Spleen (tissue), 7 donors: ENCODE results near the gene TRAM2.

ENCODE experiments used
- POLR2AphosphoS5 ChIP-seq, 3 donors: sonication (generic); formaldehyde crosslinking; IDR thresholded peaks; one replicate each; pipeline ENCODE4 v1.5.1; 2017; ENCODE audit warnings: antibody characterized with exemption in 3 of 3
- TF ChIP-seq, protein P1 (sequence below), 11 experiments: fragments of 200-600 bp in 7 of 11; fragments of 450-650 bp in 4 of 11; sonication (generic) in 4 of 11; IDR thresholded peaks in 8 of 11; conservative IDR thresholded peaks in 3 of 11; 1 replicate in 7 of 11; 2 replicates in 4 of 11; pipeline versions ENCODE4 v1.4.0 to v1.8.0; 2016 to 2021; ENCODE audit warnings: antibody characterized with exemption in 11 of 11, inconsistent platforms in 4 of 11, mild to moderate bottlenecking in 1 of 11
- donor health status: DM: no; HTN: no; CAD: no; lungs with moderate emphysema.
- donor health status: DM: no; HTN: no; CAD: no.
- donor health status: DM: no; HTN: no; CAD: no.

DNA sequence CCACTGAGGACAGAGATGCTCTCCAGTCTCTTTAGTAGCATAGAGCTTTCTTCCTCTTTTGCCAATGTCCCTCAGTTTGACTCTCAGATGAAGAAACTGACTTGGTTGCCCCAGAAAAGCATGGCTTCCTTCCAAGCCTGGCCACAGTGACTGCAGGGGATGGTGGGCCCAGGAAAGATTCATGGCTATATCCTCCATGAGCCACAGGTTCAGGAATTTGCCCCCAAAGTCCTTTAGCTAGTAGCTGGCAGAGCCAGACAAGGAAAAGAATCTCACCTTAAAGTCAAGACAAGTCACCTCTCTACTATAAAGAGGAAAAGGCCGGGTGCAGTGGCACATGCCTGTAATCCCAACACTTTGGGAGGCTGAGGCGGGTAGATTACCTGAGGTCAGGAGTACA, 43.4 kb downstream of the TRAM2 start:
- TF ChIP-seq, protein P1, sequence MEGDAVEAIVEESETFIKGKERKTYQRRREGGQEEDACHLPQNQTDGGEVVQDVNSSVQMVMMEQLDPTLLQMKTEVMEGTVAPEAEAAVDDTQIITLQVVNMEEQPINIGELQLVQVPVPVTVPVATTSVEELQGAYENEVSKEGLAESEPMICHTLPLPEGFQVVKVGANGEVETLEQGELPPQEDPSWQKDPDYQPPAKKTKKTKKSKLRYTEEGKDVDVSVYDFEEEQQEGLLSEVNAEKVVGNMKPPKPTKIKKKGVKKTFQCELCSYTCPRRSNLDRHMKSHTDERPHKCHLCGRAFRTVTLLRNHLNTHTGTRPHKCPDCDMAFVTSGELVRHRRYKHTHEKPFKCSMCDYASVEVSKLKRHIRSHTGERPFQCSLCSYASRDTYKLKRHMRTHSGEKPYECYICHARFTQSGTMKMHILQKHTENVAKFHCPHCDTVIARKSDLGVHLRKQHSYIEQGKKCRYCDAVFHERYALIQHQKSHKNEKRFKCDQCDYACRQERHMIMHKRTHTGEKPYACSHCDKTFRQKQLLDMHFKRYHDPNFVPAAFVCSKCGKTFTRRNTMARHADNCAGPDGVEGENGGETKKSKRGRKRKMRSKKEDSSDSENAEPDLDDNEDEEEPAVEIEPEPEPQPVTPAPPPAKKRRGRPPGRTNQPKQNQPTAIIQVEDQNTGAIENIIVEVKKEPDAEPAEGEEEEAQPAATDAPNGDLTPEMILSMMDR (IDR thresholded peaks at IDR 0.05 in 8 of 11, conservative IDR thresholded peaks at IDR 0.05 in 3 of 11), result no peak
- TF ChIP-seq POLR2AphosphoS5 (IDR thresholded peaks at IDR 0.05), result no peak
